ENCODE measurements around the gene PSORS1C1.

The PSORS1C1 gene

GRCh38 chr6:31112478-31112877 is 2.1 kb upstream of the PSORS1C1 start, which contains the start of gene C6orf15:
C6orf15 (minus strand) TSS chr6:31112575; CDS start chr6:31112555, 20 bp downstream.
- H3K4me1 ChIP-seq = peaks cover 28% of the 10 kb centered on the region
- no peak within 1 kb of the TSS for H3K4me3 ChIP-seq (ENCODE audit: low read depth, low read length)
- no peak within 1 kb of the TSS for H3K27ac ChIP-seq
- no peak within 1 kb of the TSS for H3K4me2 ChIP-seq (ENCODE audit: low read length)
- H3K9me3 ChIP-seq (ENCODE audit: control insufficient read depth, low read length) = no peaks in the 10 kb centered on the region
- H3K9ac ChIP-seq = no peak within 1 kb of the TSS
- H3K27me3 ChIP-seq (ENCODE audit: control insufficient read depth, insufficient read depth, low read length) = no peaks in the 10 kb centered on the region
- no peak within 1 kb of the TSS for H2AFZ ChIP-seq
- no peak for TF ChIP-seq CTCF (IDR thresholded peaks at IDR 0.05)
- H3K36me3 ChIP-seq (ENCODE audit: control insufficient read depth, insufficient read depth, low read length) = no peaks in the 10 kb centered on the region
- no peaks in the 10 kb centered on the region for H3K79me2 ChIP-seq

DNA sequence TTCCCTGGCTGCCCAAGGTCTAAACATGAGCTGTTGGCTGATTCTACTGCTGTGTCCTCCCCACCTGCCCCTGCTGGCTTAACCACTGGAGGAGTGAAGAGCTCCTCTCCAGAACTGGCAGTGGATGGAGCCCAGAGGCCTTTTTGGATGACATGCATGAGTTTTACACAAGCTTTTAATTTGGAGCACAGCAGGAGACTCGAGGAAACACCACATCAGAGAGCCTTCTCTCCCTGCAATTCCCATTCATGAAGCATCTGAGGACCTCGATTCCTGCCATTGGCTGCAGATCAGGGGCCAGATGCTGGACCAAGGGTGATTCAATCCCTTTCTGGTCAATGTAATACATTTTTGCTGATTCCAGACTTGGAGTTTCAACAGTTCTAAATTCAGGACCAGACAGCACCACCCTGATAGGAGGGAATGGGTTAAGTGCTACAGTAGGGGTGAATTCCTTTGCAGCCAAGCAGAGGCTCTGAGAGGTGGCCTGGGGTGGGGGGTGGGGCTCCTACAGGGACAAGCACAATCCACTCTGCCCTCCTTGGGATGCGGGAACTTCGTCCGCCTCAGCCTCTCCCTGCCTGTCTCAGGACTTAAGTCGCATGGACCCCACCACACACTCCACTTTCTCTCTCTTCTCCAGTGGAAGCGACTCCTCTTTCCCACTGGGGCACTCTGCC is 599 bp upstream of the PSORS1C1 start:
- Histone ChIP-seq H3K4me3 (ENCODE audit: low read depth, low read length) (no peak overlapping the region), H2AFZ (peak overlapping the region; percentile 78), H3K27ac (peak overlapping the region; percentile 85), H3K4me1 (peaks cover 28% of the 10 kb centered on the region), H3K9me3 (ENCODE audit: control insufficient read depth, low read length) (no peaks in the 10 kb centered on the region), H3K9ac (no peak overlapping the region), H3K27me3 (ENCODE audit: control insufficient read depth, insufficient read depth, low read length) (no peaks in the 10 kb centered on the region), H3K79me2 (peaks cover under 1% of the 10 kb centered on the region), H3K4me2 (ENCODE audit: low read length) (no peak overlapping the region), H3K36me3 (ENCODE audit: control insufficient read depth, insufficient read depth, low read length) (no peaks in the 10 kb centered on the region)
- TF ChIP-seq CTCF (IDR thresholded peaks at IDR 0.05) = no peak

DNA sequence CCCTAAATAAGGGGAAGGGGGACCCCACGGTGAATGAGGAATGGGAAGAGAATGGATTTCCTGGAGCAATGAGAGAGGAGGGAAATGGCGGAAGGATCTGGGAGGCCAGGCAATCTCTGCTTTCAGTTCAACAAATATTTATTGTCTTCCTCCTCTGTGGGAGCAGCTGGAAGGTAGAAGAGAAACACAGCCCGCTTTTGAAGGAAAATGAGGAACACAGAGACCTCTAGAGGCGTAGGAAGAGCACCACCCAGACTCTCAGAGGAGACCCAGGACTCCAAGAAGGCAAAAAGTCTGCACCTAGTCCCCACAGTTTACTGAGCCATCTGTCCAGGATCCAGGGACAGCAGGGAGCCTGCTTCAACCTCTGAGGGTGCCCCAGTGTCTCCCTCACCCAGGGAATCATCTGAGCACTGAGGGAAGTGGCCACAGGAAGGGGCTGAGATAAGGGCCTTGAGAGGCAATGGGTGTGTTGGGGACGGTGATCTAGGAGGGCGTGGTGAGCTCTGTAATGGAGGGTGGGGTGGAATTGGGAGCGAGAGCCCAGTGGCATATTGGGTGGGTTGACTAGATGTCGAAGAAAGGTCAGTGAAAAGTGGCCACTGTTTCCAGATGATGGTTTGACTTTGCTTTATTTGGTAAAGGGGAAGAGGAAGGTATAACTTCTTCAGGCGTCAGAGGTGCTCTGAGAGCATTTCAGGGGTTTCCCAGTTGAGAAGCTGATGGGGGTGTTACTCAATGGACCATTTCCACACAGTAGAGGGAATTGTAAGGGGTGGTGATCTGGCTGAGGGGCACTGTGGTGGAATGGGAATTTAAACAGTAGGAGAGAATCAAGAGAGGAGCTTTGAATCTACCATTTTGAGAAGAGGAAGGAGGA is 610 bp downstream of the PSORS1C1 start:
- Histone ChIP-seq H3K4me2 (ENCODE audit: low read length) (peak overlapping the region; percentile 37), H3K4me1 (peaks cover 31% of the 10 kb centered on the region), H3K9me3 (ENCODE audit: control insufficient read depth, low read length) (no peaks in the 10 kb centered on the region), H3K27ac (peak overlapping the region; percentile 85), H2AFZ (peak overlapping the region; percentile 78), H3K27me3 (ENCODE audit: control insufficient read depth, insufficient read depth, low read length) (no peaks in the 10 kb centered on the region), H3K79me2 (peaks cover 8% of the 10 kb centered on the region), H3K4me3 (ENCODE audit: low read depth, low read length) (no peak overlapping the region), H3K36me3 (ENCODE audit: control insufficient read depth, insufficient read depth, low read length) (no peaks in the 10 kb centered on the region), H3K9ac (no peak overlapping the region)
- peak; percentile 37 for TF ChIP-seq CTCF (IDR thresholded peaks at IDR 0.05)

DNA sequence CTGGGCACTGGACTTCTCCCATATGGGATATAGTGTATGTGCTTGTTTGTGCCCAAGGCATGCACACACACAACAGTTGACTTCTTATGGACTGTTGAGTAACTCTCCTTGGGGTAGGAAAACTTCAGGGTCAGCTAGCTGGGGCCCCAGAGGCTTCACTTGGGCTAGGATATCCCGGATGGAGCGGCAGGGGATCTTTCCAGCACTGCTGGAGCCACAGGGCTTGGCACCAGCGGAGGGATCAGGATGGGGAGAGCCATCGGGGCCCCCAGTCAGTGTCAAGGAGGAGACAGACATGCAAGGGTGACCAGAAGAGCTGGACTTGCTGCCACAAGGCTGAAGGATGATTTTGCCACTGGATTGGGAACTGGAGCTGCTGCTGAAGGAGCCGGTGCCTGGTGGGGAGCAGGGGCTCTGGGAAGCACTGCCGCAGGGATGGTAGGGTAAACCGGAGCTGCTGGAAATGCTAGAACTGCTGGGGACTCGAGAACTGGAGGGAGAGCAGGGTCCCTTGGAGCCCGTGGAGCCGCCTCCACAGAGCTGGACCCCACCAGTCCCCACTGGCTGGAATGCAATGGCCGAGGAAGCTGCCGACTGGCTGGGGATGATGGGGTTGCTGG is 1.5 kb downstream of the PSORS1C1 start:
- no peak overlapping the region for H3K4me3 ChIP-seq (ENCODE audit: low read depth, low read length)
- peaks cover 31% of the 10 kb centered on the region for H3K4me1 ChIP-seq
- peaks cover 8% of the 10 kb centered on the region for H3K79me2 ChIP-seq
- TF ChIP-seq CTCF (IDR thresholded peaks at IDR 0.05) = no peak
- H3K9me3 ChIP-seq (ENCODE audit: control insufficient read depth, low read length) = no peaks in the 10 kb centered on the region
- H3K4me2 ChIP-seq (ENCODE audit: low read length) = no peak overlapping the region
- H3K27me3 ChIP-seq (ENCODE audit: control insufficient read depth, insufficient read depth, low read length) = no peaks in the 10 kb centered on the region
- no peak overlapping the region for H3K9ac ChIP-seq
- H3K36me3 ChIP-seq (ENCODE audit: control insufficient read depth, insufficient read depth, low read length) = no peaks in the 10 kb centered on the region
- no peak overlapping the region for H3K27ac ChIP-seq
- H2AFZ ChIP-seq = no peak overlapping the region

Measured in parathyroid adenoma (tissue), 2 donors.